Mucosa of stomach (tissue), 1 donor: Measurements from ENCODE around the gene MT4.

Experiments
- H3K27me3 ChIP-seq: one replicate; pipeline ENCODE4 v1.7.0; 2013; ENCODE audit warnings: mild to moderate bottlenecking, low read length; ENCODE audit not compliant: control insufficient read depth, insufficient read depth
- H3K36me3 ChIP-seq: one replicate; pipeline ENCODE4 v1.7.0; 2013; ENCODE audit warnings: low read length; ENCODE audit not compliant: control insufficient read depth, insufficient read depth
- H3K4me1 ChIP-seq: one replicate; pipeline ENCODE4 v1.7.0; 2013; ENCODE audit warnings: mild to moderate bottlenecking, low read length; ENCODE audit not compliant: control insufficient read depth, insufficient read depth
- H3K4me3 ChIP-seq: one replicate; pipeline ENCODE4 v1.7.0; 2013; ENCODE audit warnings: low read length
- H3K9ac ChIP-seq: one replicate; pipeline ENCODE4 v1.7.0; 2013; ENCODE audit warnings: mild to moderate bottlenecking, low read length, moderate library complexity
- H3K9me3 ChIP-seq: one replicate; pipeline ENCODE4 v1.7.0; 2013; ENCODE audit warnings: mild to moderate bottlenecking, low read length, moderate library complexity; ENCODE audit not compliant: control insufficient read depth
- donor health status: Pancreatic carcinoma.

The MT4 gene

DNA sequence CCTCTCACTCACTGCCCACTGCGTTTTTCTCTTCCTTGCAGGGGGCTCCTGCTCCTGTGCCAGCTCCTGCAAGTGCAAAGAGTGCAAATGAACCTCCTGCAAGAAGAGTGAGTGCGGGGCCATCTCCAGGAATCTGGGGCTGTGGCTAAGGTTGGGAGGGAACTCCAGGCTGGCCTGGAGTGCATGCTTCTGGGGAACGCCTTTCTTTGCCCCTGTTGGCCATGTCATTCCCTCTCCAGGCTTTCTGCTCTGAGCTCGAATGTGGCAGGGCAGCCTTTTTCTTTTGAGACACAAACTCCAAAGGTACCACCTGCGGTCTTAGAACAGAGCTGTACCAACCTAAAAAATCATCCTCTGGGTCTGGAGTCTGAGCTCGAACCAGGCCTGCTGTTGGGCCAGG, 53.3 kb downstream of the MT4 start:
- Histone ChIP-seq H3K4me1 (peaks cover 13% of the 10 kb centered on the region), H3K27me3 (peaks cover 8% of the 10 kb centered on the region), H3K9ac (no peak overlapping the region), H3K36me3 (no peaks in the 10 kb centered on the region), H3K4me3 (no peak overlapping the region), H3K9me3 (no peaks in the 10 kb centered on the region)
